GM19023 (cell line): ENCODE results near the gene ZNF106.

Experiments used
- ATAC-seq: cut with Tn5 transposase; IDR thresholded peaks from one replicate; pipeline ENCODE4 v1.9.1; 2021; ENCODE audit warnings: mild to moderate bottlenecking, moderate library complexity; ENCODE audit not compliant: unreplicated experiment

ZNF106 gene

GRCh38 chr15:42490671-42491538 is at the start of gene ZNF106:
Gene ZNF106 (minus strand): TSS chr15:42491141. CDS start chr15:42472289, 18,852 bp downstream.
- peak; percentile 39 for ATAC-seq

- ATAC-seq, result no peak
Observed at GRCh38 chr15:42533246-42533645, 42.3 kb upstream of the ZNF106 start.

GRCh38 chr15:42528970-42529369 is 38.0 kb upstream of the ZNF106 start:
- ATAC-seq, result no peak

GRCh38 chr15:42523331-42523730 is 32.4 kb upstream of the ZNF106 start:
- no peak for ATAC-seq

GRCh38 chr15:42511007-42511391 is 20.1 kb upstream of the ZNF106 start:
- no peak for ATAC-seq

GRCh38 chr15:42510258-42511006 is 19.5 kb upstream of the ZNF106 start:
- ATAC-seq, result no peak

- no peak for ATAC-seq
Observed at GRCh38 chr15:42508263-42508690, 17.3 kb upstream of the ZNF106 start.

GRCh38 chr15:42507514-42507913 is 16.6 kb upstream of the ZNF106 start:
- ATAC-seq, result no peak

- peak; percentile 8 for ATAC-seq
Observed at GRCh38 chr15:42504631-42505030, 13.7 kb upstream of the ZNF106 start.

- ATAC-seq, result no peak
Observed at GRCh38 chr15:42503825-42504224, 12.9 kb upstream of the ZNF106 start.

GRCh38 chr15:42502477-42502876 is 11.5 kb upstream of the ZNF106 start:
- ATAC-seq, result no peak

GRCh38 chr15:42499858-42500609 is 9.1 kb upstream of the ZNF106 start:
- no peak for ATAC-seq

- ATAC-seq, result no peak
Observed at GRCh38 chr15:42498212-42499068, 7.5 kb upstream of the ZNF106 start.

GRCh38 chr15:42495361-42496212 is 4.6 kb upstream of the ZNF106 start, which contains the start of gene SNAP23:
Gene SNAP23 (plus strand): TSS chr15:42495634. CDS start chr15:42511847, 16,213 bp downstream.
- peak; percentile 88 for ATAC-seq

GRCh38 chr15:42494998-42495360 is 4.0 kb upstream of the ZNF106 start:
- peak; percentile 4 for ATAC-seq

GRCh38 chr15:42493679-42494078 is 2.7 kb upstream of the ZNF106 start:
- no peak for ATAC-seq

GRCh38 chr15:42491539-42492225 is 741 bp upstream of the ZNF106 start:
- no peak for ATAC-seq

- ATAC-seq, result no peak
Observed at GRCh38 chr15:42490291-42490670, 660 bp downstream of the ZNF106 start.

- ATAC-seq, result no peak
Observed at GRCh38 chr15:42483677-42484076, 7.3 kb downstream of the ZNF106 start.
